GM19240 (cell line): ENCODE results near the gene GPNMB.
"Not testable (repeated sequence)": the region's sequence is repeated elsewhere in the genome, so short reads cannot be mapped to it uniquely, and the experiment has no call there.

Experiments used
- DNase-seq: peaks from one replicate; pipeline ENCODE4 v3.0.0; 2011; ENCODE audit warnings: low spot score; ENCODE audit not compliant: insufficient read length

The GPNMB gene

DNA sequence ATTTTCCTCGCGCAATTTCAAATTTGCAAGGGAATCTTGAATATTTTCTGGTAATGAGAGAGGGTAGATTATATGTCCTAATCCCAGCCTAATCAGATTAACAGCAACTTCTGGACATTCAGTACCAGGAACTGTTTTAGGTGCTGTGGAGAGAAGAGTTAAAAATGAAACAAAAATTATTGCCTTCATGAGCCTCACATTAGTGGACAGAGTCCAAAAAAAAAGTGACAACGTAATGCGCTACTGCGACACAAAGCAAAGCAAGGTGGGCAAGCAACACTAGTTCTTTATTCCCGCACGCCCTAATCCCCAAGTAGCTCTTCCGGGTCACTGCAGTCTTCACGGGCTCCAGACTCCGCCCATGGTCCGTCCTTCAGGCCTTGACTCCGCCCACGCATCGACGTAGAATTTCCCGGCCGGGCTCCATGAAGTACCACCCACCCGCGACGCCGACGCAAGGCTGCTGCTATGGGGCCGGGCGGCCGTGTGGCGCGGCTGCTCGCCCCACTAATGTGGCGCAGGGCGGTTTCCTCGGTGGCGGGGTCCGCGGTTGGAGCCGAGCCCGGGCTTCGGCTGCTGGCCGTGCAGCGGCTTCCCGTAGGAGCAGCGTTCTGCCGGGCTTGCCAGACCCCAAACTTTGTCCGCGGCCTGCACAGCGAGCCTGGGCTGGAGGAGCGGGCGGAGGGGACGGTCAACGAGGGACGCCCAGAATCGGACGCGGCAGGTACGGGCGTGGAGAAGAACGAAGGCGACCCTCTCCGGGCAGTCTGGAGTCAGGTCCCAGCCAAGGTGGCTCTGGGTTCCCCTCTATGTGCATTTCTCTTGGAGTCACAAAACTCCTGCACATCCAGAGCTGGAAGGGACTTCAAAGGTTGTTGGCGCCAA, 52.6 kb downstream of the GPNMB start, which contains the start of gene MALSU1:
MALSU1 (plus strand) TSS at position 455 of the 885 bp plus-strand sequence; CDS start at position 469, 14 bp downstream.
- DNase-seq: peak; percentile 62

DNA sequence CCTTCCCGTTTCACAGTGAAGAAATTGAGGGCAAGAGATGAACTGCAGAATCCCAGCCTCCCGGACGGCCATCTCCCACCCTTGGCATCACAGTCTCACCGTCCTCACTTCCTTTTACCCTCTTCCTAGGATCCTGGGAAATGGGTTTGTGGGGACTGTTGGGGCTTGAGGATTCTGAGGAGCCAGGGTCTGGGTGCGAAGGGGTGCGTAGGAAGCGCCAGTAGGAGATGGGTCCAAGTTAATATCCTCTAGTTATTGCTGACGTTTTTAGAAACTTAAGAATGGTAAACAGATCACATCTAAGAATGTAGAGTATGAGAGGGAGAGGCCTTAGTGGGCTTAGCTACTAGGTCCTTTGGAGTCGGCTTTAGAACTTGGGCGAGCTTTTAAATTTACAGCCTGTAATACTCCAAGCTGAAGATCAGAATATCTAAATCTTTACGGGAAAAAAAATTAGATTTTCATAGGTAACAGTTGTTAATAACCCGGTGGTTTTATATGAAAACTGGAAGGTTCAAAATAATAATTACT, 53.3 kb downstream of the GPNMB start:
- DNase-seq: no peak

DNA sequence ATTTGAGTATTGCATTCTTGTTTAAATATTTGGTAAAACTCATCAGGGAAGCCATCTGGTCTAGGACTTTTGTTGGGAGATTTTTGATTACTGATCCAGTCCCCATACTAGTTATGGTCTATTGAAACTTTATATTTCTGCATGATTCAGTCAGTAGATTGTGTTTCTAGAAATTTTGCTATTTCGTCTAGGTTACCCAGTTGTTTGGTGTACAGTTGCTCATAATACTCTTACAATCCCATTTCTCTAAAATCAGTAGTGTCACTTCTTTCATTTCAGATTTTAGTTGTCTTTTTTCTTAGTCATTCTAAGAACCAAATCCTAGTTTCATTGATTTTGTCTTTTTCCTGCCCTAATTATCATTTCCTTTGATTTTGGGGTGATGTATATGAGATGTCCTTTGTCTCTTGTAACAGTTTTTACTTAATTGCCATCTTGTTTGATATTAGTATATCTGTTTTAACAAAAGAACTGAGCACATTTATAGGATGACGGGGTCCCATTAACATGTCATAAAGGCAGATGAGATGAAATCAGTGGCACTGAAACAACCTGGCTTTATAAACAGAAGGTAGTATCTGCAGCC, 60.5 kb downstream of the GPNMB start:
- DNase-seq: no peak

DNA sequence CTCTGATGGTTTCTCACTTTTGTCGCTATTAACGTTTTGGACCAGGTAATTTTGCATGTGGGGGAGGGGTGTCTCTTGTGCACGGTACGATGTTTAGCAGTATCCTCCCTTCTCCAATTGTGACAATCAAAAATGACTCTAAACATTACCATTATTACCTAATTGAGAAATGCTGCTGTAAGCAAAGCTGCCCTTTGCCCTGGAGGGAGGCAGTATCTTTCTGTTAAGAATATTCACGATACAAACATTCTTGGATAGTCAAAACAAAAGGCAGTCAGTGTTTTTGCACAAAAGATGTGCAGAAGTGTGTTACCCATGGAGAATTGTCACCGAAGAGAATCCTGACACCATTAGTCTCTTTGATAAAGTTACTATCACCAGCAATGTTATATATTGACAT, 62.2 kb downstream of the GPNMB start:
- DNase-seq: no peak

- DNase-seq: not testable (repeated sequence)
Measured at GRCh38 chr7:23312141-23312540, 65.6 kb downstream of the GPNMB start.

DNA sequence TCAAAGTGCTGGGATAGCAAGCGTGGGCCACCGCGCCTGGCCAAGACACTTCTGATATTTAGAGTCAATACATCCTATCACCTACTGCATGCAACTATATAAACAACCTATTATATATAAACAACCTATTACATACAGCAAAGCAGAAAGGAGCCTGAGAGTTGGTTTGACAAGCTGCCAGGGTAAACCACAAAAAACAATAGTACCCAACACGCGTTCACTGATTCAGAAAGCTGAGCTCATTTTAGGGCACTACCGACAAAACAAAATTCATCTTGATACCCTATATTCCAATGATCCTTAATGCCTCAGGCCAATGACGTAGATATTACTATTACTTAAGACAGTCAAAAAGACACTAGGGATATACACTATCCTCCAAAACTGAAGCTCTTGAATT, 68.8 kb downstream of the GPNMB start:
- DNase-seq: no peak
